Panc1 (cell line): ENCODE measurements around the gene PXT1. TPM values are rescaled to one million over a fixed set of nuclear protein-coding genes. Genes with fewer than 3 reads are reported as not detected.

Experiments used
- ATAC-seq: fragments of 200-7000 bp; cut with Tn5 transposase; 2 replicates; pipeline ENCODE4 v1.9.1; 2020; ENCODE audit warnings: mild to moderate bottlenecking, moderate library complexity
- BruUV-seq: library from RNA; stranded (reverse); fragments of 400-500 nt; replicated peaks from 2 replicates; lab custom pipeline; 2021; lab: Mats Ljungman, UMichigan
- CTCF ChIA-PET: fragments of 300-600 bp; sonication (Branson Sonifier 250); formaldehyde crosslinking; loops from one replicate; lab custom pipeline; 2022; ENCODE audit warnings: antibody characterized with exemption; lab: Charles Lee
- POLR2A ChIA-PET: fragments of 300-600 bp; sonication (Branson Sonifier 250); formaldehyde crosslinking; loops from one replicate; lab custom pipeline; 2022; ENCODE audit warnings: antibody characterized with exemption; lab: Charles Lee
- DNase-seq: peaks from one replicate; pipeline ENCODE4 v3.0.0-alpha.2; 2010; ENCODE audit warnings: low read depth, low spot score
- H3K27ac ChIP-seq: 2 replicates; pipeline ENCODE4 v1.5.1; 2011; ENCODE audit warnings: mild to moderate bottlenecking, low read length, inconsistent platforms
- H3K27me3 ChIP-seq: fragments of 200-500 bp; sonication (Bioruptor generic); 2 replicates; pipeline ENCODE4 v1.6.0; 2014; ENCODE audit warnings: low read length, inconsistent platforms; ENCODE audit not compliant: control insufficient read depth, insufficient read depth
- H3K36me3 ChIP-seq: fragments of 200-500 bp; sonication (Bioruptor generic); 2 replicates; pipeline ENCODE4 v1.5.1; 2014; ENCODE audit warnings: inconsistent platforms, mild to moderate bottlenecking, low read length, moderate library complexity; ENCODE audit not compliant: control insufficient read depth, insufficient read depth
- H3K4me1 ChIP-seq: 2 replicates; pipeline ENCODE4 v1.5.1; 2011; ENCODE audit warnings: inconsistent platforms, mild to moderate bottlenecking, low read length, moderate library complexity; ENCODE audit not compliant: control insufficient read depth, insufficient read depth
- H3K4me3 ChIP-seq, 2 experiments: 2 replicates each; pipeline ENCODE4 v1.5.1; 2011 to 2012; ENCODE audit warnings: low read depth in 2 of 2, low read length in 2 of 2, mild to moderate bottlenecking in 2 of 2, inconsistent platforms in 1 of 2, moderate library complexity in 1 of 2
- H3K9me3 ChIP-seq: fragments of 200-500 bp; sonication (Bioruptor generic); 2 replicates; pipeline ENCODE4 v1.5.1; 2014; ENCODE audit warnings: low read depth, mild to moderate bottlenecking, inconsistent platforms, low read length, moderate library complexity; ENCODE audit not compliant: control insufficient read depth, insufficient read depth
- CTCF ChIP-seq: fragments of 450-650 bp; IDR thresholded peaks from 2 replicates; pipeline ENCODE4 v1.5.1; 2017; ENCODE audit warnings: mild to moderate bottlenecking
- POLR2AphosphoS5 ChIP-seq: IDR thresholded peaks from 2 replicates; pipeline ENCODE4 v1.6.1; 2012; ENCODE audit warnings: mild to moderate bottlenecking, low read depth, low read length, moderate library complexity
- REST ChIP-seq, 2 experiments: IDR thresholded peaks; 2 replicates each; pipeline ENCODE4 v1.6.1; 2011 to 2012; ENCODE audit warnings: low read depth in 2 of 2, control low read depth in 1 of 2, low read length in 1 of 2, mild to moderate bottlenecking in 1 of 2, moderate library complexity in 1 of 2; ENCODE audit not compliant: insufficient read depth in 1 of 2
- SIN3A ChIP-seq: IDR thresholded peaks from 2 replicates; pipeline ENCODE4 v1.6.1; 2012; ENCODE audit warnings: low read depth, mild to moderate bottlenecking, low read length, moderate library complexity, borderline replicate concordance; ENCODE audit not compliant: insufficient read depth
- TCF7L2 ChIP-seq: IDR thresholded peaks from 2 replicates; pipeline ENCODE4 v1.6.1; 2011; ENCODE audit warnings: mild to moderate bottlenecking, low read depth, low read length, inconsistent platforms
- in situ Hi-C: cut with HindIII; loops from 2 replicates; pipeline ENCODE4 v1.10.0; 2016; ENCODE audit warnings: low sequenced_read_pairs, low pct_unique_long_range_greater_than_20kb
- intact Hi-C: fragments of 100-400 bp; cut with micrococcal nuclease; formaldehyde crosslinking; loops from one replicate; pipeline ENCODE4 v1.10.0; 2022; ENCODE audit not compliant: unreplicated experiment
- total RNA-seq: library from RNA; stranded (reverse); gene quantifications from one replicate; pipeline ENCODE4 v1.2.1, GENCODE V29; 2021; ENCODE audit not compliant: unreplicated experiment

Gene PXT1
- total RNA-seq, 1 experiment from 2014 or later = not detected

- in situ Hi-C loops (no loop called here), intact Hi-C loops (no loop called here)
- Histone ChIP-seq H3K9me3 (no peaks in the 10 kb centered on the region), H3K27me3 (no peaks in the 10 kb centered on the region), H3K4me1 (no peaks in the 10 kb centered on the region), H3K36me3 (no peaks in the 10 kb centered on the region), H3K27ac (no peak overlapping the region), H3K4me3 (no peak overlapping the region)
- TF ChIP-seq REST (IDR thresholded peaks at IDR 0.05; ENCODE audit: insufficient read depth in 1 of 2, low read depth in 2 of 2, low read length in 1 of 2) (no peak), TCF7L2 (no peak), SIN3A (no peak), CTCF (no peak), POLR2AphosphoS5 (no peak)
- POLR2A ChIA-PET = no interaction called here
- no peak for ATAC-seq
- DNase-seq = no peak
- no TSS peak for BruUV-seq
- CTCF ChIA-PET = no interaction called here
These were observed 72.0 kb downstream of the PXT1 start for GRCh38 chr6:36370638-36371037.

GRCh38 chr6:36368921-36369865, 73.5 kb downstream of the PXT1 start:
- intact Hi-C loops (no loop called here), in situ Hi-C loops (no loop called here)
- ChIA-PET CTCF (interaction anchor here (0.6 kb wide), 1 partner anchor 24 kb away, joined by 6 read pairs; no protein-coding TSS in a partner anchor), POLR2A (no interaction called here)
- Histone ChIP-seq H3K4me1 (0 out of 2 replicates have a peak, but pooled peaks cover 4% of the 10 kb centered on the region), H3K4me3 (no peak overlapping the region), H3K9me3 (no peaks in the 10 kb centered on the region), H3K27me3 (no peaks in the 10 kb centered on the region), H3K36me3 (no peaks in the 10 kb centered on the region), H3K27ac (no peak overlapping the region)
- no peak for DNase-seq
- no TSS peak for BruUV-seq
- no peak for ATAC-seq
- TF ChIP-seq SIN3A (no peak), TCF7L2 (no peak), CTCF (no peak), POLR2AphosphoS5 (no peak), REST (IDR thresholded peaks at IDR 0.05; ENCODE audit: insufficient read depth in 1 of 2, low read depth in 2 of 2, low read length in 1 of 2) (no peak)
